Stimulated activated CD8-positive, alpha-beta memory T cell treated with anti-CD3 and anti-CD28 coated beads, Interleukin-4, amount 100 ng/mL, for 4 hours (primary cell): ENCODE measurements around the gene TRAK2.

Source experiments
- DNase-seq, 2 donors: peaks; one replicate each; pipeline ENCODE4 v3.0.0-alpha.2; 2020; ENCODE audit warnings: low read depth in 2 of 2, low spot score in 1 of 2

Gene TRAK2

GRCh38 chr2:201363857-201364560 is 87.2 kb downstream of the TRAK2 start:
- no peak for DNase-seq

- DNase-seq: no peak
These were observed 88.9 kb downstream of the TRAK2 start for GRCh38 chr2:201362396-201362795.

GRCh38 chr2:201361078-201361733 is 90.1 kb downstream of the TRAK2 start:
- DNase-seq: no peak

GRCh38 chr2:201360256-201360655 is 91.0 kb downstream of the TRAK2 start:
- DNase-seq: no peak

GRCh38 chr2:201358684-201359083 is 92.6 kb downstream of the TRAK2 start:
- DNase-seq: peak in 1 of 2 donors; percentile 2

- no peak for DNase-seq
These were observed 94.0 kb downstream of the TRAK2 start, which contains the start of gene FLACC1 for GRCh38 chr2:201357221-201357620. FLACC1 (minus strand) TSS chr2:201357345; CDS start chr2:201351404, 5,941 bp downstream.

- no peak for DNase-seq
These were observed 98.1 kb downstream of the TRAK2 start for GRCh38 chr2:201353116-201353515.

- no peak for DNase-seq
These were observed 100.4 kb downstream of the TRAK2 start for GRCh38 chr2:201350879-201351278.

- DNase-seq: no peak
These were observed 101.7 kb downstream of the TRAK2 start for GRCh38 chr2:201349601-201350000.

- DNase-seq: no peak
These were observed 102.5 kb downstream of the TRAK2 start for GRCh38 chr2:201348758-201349157.

- no peak for DNase-seq
These were observed 104.1 kb downstream of the TRAK2 start for GRCh38 chr2:201347138-201347537.

GRCh38 chr2:201345625-201346213 is 105.5 kb downstream of the TRAK2 start:
- DNase-seq: no peak

GRCh38 chr2:201344663-201345366 is 106.4 kb downstream of the TRAK2 start:
- DNase-seq: no peak

- DNase-seq: no peak
These were observed 107.7 kb downstream of the TRAK2 start for GRCh38 chr2:201343559-201343958.

GRCh38 chr2:201342923-201343322 is 108.3 kb downstream of the TRAK2 start:
- DNase-seq: no peak

GRCh38 chr2:201329409-201329808 is 121.8 kb downstream of the TRAK2 start:
- DNase-seq: no peak

- no peak for DNase-seq
These were observed 123.6 kb downstream of the TRAK2 start for GRCh38 chr2:201327678-201328077.
